DMS153 (cell line): ENCODE results near the gene AHNAK.
A peak's percentile ranks its signal among the peaks of the same experiment; 100 is the strongest.

Experiments used
- DNase-seq: peaks from one replicate; lab custom pipeline; 2025; lab: John Stamatoyannopoulos, UW

The AHNAK gene

GRCh38 chr11:62535802-62536201, 10.8 kb downstream of the AHNAK start:
- DNase-seq: no peak

GRCh38 chr11:62534779-62535545, 11.6 kb downstream of the AHNAK start:
- no peak for DNase-seq

GRCh38 chr11:62532096-62532495, 14.5 kb downstream of the AHNAK start:
- no peak for DNase-seq

- DNase-seq: no peak
These were observed 29.8 kb downstream of the AHNAK start for GRCh38 chr11:62516736-62517371.

- DNase-seq: no peak
These were observed 32.5 kb downstream of the AHNAK start for GRCh38 chr11:62514151-62514550.

- no peak for DNase-seq
These were observed 33.0 kb downstream of the AHNAK start for GRCh38 chr11:62513626-62514025.

- DNase-seq: no peak
These were observed 33.6 kb downstream of the AHNAK start for GRCh38 chr11:62512961-62513360.

- DNase-seq: peak; percentile 47
These were observed 38.1 kb downstream of the AHNAK start for GRCh38 chr11:62508336-62509058.

GRCh38 chr11:62507125-62507422, 39.5 kb downstream of the AHNAK start:
- no peak for DNase-seq

- DNase-seq: no peak
These were observed 40.0 kb downstream of the AHNAK start for GRCh38 chr11:62506413-62507124.

GRCh38 chr11:62505440-62506091, 41.0 kb downstream of the AHNAK start:
- DNase-seq: no peak

- DNase-seq: no peak
These were observed 41.6 kb downstream of the AHNAK start for GRCh38 chr11:62505059-62505439.

GRCh38 chr11:62504158-62504973, 42.2 kb downstream of the AHNAK start:
- DNase-seq: no peak

GRCh38 chr11:62502030-62502730, 44.4 kb downstream of the AHNAK start:
- DNase-seq: no peak

- peak; percentile 19 for DNase-seq
These were observed 45.1 kb downstream of the AHNAK start for GRCh38 chr11:62501432-62501891.

- DNase-seq: no peak
These were observed 46.0 kb downstream of the AHNAK start for GRCh38 chr11:62500650-62501030.

- peak; percentile 85 for DNase-seq
These were observed 46.5 kb downstream of the AHNAK start for GRCh38 chr11:62499944-62500649.

- peak; percentile 57 for DNase-seq
These were observed 47.2 kb downstream of the AHNAK start for GRCh38 chr11:62499311-62499943.
